HG02885 (cell line): ENCODE data around the gene NOTCH2NLA.
"Not testable (repeated sequence)": the region's sequence is repeated elsewhere in the genome, so short reads cannot be mapped to it uniquely, and the experiment has no call there.

ENCODE experiments used
- ATAC-seq: cut with Tn5 transposase; IDR thresholded peaks from one replicate; pipeline ENCODE4 v1.9.1; 2021; ENCODE audit warnings: mild to moderate bottlenecking; ENCODE audit not compliant: unreplicated experiment, poor library complexity

The NOTCH2NLA gene

GRCh38 chr1:146174531-146174930, 54.3 kb downstream of the NOTCH2NLA start:
- not testable (repeated sequence) for ATAC-seq

- not testable (repeated sequence) for ATAC-seq
These were observed 61.1 kb downstream of the NOTCH2NLA start for GRCh38 chr1:146167740-146168139.

GRCh38 chr1:146167273-146167672, 61.5 kb downstream of the NOTCH2NLA start:
- ATAC-seq, result not testable (repeated sequence)

- ATAC-seq, result not testable (repeated sequence)
These were observed 84.4 kb downstream of the NOTCH2NLA start, which contains the start of gene NBPF10 for GRCh38 chr1:146144465-146144864. Gene NBPF10 (minus strand): TSS chr1:146144804. CDS start chr1:146144769, 35 bp downstream.
